ENCODE results near the gene NEDD4L.

GRCh38 chr18:58205443-58206160, 161.6 kb downstream of the NEDD4L start:
- TF ChIP-seq, protein P1, sequence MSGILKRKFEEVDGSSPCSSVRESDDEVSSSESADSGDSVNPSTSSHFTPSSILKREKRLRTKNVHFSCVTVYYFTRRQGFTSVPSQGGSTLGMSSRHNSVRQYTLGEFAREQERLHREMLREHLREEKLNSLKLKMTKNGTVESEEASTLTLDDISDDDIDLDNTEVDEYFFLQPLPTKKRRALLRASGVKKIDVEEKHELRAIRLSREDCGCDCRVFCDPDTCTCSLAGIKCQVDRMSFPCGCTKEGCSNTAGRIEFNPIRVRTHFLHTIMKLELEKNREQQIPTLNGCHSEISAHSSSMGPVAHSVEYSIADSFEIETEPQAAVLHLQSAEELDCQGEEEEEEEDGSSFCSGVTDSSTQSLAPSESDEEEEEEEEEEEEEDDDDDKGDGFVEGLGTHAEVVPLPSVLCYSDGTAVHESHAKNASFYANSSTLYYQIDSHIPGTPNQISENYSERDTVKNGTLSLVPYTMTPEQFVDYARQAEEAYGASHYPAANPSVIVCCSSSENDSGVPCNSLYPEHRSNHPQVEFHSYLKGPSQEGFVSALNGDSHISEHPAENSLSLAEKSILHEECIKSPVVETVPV (CRISPR knock-in tag; IDR thresholded peaks at IDR 0.05) = no peak
- no peak for TF ChIP-seq ZNF565 (CRISPR knock-in tag; conservative IDR thresholded peaks at IDR 0.05; ENCODE audit: low read depth)
- TF ChIP-seq ARNTL (CRISPR knock-in tag; IDR thresholded peaks at IDR 0.05; ENCODE audit: borderline replicate concordance, low read depth) = no peak
- TF ChIP-seq TSHZ2 (CRISPR knock-in tag; IDR thresholded peaks at IDR 0.05) = no peak
- TF ChIP-seq OSR1 (CRISPR knock-in tag; IDR thresholded peaks at IDR 0.05) = no peak
- no peak for TF ChIP-seq ZFP30 (CRISPR knock-in tag; IDR thresholded peaks at IDR 0.05)
- no peak for TF ChIP-seq ZFP3 (CRISPR knock-in tag; IDR thresholded peaks at IDR 0.05)
